Measurements from ENCODE around the gene ARHGEF28. TPM values are rescaled to one million over a fixed set of nuclear protein-coding genes. Genes with fewer than 3 reads are reported as not detected.

The ARHGEF28 gene
- total RNA-seq, 1 donor from 2014 or later: 9.3 TPM

- H3K4me1 Mint-ChIP-seq (ENCODE audit: low read depth): peaks cover 15% of the 10 kb centered on the region
- H3K27me3 Mint-ChIP-seq (ENCODE audit: low read depth): no peaks in the 10 kb centered on the region
- H3K27ac Mint-ChIP-seq (ENCODE audit: unreplicated experiment): no peak overlapping the region
Observed at GRCh38 chr5:73917891-73918290, 291.9 kb downstream of the ARHGEF28 start.

DNA sequence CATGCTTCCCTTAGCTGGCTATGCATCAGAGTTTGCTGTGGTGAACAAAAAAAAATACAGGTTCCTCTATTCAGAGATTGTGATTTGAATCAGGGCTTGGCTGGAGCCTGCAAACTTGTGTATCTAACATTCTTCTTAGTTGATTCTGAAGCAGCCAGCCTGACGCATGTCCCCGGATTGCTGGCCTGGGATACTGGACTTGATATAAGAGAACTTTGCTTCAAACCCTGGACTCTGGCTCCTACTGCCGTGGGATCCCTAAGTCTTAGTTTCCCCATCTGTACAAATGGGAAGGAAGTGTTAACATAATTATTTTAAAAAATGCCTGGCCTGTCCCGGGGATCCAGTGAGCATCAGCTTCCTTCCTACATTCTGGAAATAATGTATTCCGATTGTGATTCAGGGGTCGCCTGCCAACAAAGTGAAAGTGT is 292.8 kb downstream of the ARHGEF28 start:
- TF ChIP-seq, protein P1, sequence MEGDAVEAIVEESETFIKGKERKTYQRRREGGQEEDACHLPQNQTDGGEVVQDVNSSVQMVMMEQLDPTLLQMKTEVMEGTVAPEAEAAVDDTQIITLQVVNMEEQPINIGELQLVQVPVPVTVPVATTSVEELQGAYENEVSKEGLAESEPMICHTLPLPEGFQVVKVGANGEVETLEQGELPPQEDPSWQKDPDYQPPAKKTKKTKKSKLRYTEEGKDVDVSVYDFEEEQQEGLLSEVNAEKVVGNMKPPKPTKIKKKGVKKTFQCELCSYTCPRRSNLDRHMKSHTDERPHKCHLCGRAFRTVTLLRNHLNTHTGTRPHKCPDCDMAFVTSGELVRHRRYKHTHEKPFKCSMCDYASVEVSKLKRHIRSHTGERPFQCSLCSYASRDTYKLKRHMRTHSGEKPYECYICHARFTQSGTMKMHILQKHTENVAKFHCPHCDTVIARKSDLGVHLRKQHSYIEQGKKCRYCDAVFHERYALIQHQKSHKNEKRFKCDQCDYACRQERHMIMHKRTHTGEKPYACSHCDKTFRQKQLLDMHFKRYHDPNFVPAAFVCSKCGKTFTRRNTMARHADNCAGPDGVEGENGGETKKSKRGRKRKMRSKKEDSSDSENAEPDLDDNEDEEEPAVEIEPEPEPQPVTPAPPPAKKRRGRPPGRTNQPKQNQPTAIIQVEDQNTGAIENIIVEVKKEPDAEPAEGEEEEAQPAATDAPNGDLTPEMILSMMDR (IDR thresholded peaks at IDR 0.05): no peak
- no peak for DNase-seq (ENCODE audit: low spot score)
- Mint-ChIP-seq H3K36me3 (ENCODE audit: low read depth) (peaks cover 2% of the 10 kb centered on the region), H3K27ac (ENCODE audit: unreplicated experiment) (no peak overlapping the region), H3K4me1 (ENCODE audit: low read depth) (peaks cover 12% of the 10 kb centered on the region), H3K9me3 (ENCODE audit: low read depth) (no peaks in the 10 kb centered on the region), H3K4me3 (ENCODE audit: unreplicated experiment) (no peak overlapping the region), H3K27me3 (ENCODE audit: low read depth) (no peaks in the 10 kb centered on the region)

More at GRCh38 chr5:73917891-73918290, 291.9 kb downstream of the ARHGEF28 start:
- Mint-ChIP-seq H3K4me3 (ENCODE audit: unreplicated experiment) (no peak overlapping the region), H3K9me3 (ENCODE audit: low read depth) (no peaks in the 10 kb centered on the region), H3K36me3 (ENCODE audit: low read depth) (peaks cover 2% of the 10 kb centered on the region)
- TF ChIP-seq, protein P1 (IDR thresholded peaks at IDR 0.05): no peak
- DNase-seq (ENCODE audit: low spot score): no peak

DNA sequence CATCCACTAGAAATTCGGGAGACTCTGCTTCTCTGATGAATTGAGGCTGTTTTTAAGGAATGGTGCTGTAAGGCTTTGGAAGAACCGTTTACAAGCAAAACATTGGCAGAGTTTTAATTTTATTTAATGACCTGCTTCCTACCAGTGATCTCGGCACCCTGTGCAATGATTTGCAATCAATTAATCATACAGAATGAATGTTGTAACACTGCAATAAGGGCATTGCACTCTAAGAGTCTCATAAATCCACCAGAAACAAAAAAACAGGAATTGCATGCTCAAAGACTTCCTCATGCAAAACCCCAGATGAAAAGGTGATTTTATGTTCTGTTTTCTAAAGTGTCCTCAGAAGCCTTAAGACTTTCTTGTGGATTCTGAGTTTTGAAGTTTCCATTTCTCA is 295.7 kb downstream of the ARHGEF28 start:
- H3K27ac Mint-ChIP-seq (ENCODE audit: unreplicated experiment): no peak overlapping the region
- H3K4me1 Mint-ChIP-seq (ENCODE audit: low read depth): peaks cover 12% of the 10 kb centered on the region
- no peaks in the 10 kb centered on the region for H3K27me3 Mint-ChIP-seq (ENCODE audit: low read depth)
- no peaks in the 10 kb centered on the region for H3K9me3 Mint-ChIP-seq (ENCODE audit: low read depth)
- no peak overlapping the region for H3K4me3 Mint-ChIP-seq (ENCODE audit: unreplicated experiment)
- TF ChIP-seq, protein P1 (IDR thresholded peaks at IDR 0.05): no peak
- H3K36me3 Mint-ChIP-seq (ENCODE audit: low read depth): peaks cover 3% of the 10 kb centered on the region
- no peak for DNase-seq (ENCODE audit: low spot score)

- H3K9me3 Mint-ChIP-seq (ENCODE audit: low read depth): no peaks in the 10 kb centered on the region
- no peak overlapping the region for H3K27ac Mint-ChIP-seq (ENCODE audit: unreplicated experiment)
- H3K36me3 Mint-ChIP-seq (ENCODE audit: low read depth): peaks cover 3% of the 10 kb centered on the region
- H3K4me3 Mint-ChIP-seq (ENCODE audit: unreplicated experiment): no peak overlapping the region
- no peaks in the 10 kb centered on the region for H3K27me3 Mint-ChIP-seq (ENCODE audit: low read depth)
- no peak for DNase-seq (ENCODE audit: low spot score)
- TF ChIP-seq, protein P1 (IDR thresholded peaks at IDR 0.05): no peak
- H3K4me1 Mint-ChIP-seq (ENCODE audit: low read depth): peaks cover 8% of the 10 kb centered on the region
Observed at GRCh38 chr5:73922224-73922623, 296.2 kb downstream of the ARHGEF28 start.

DNA sequence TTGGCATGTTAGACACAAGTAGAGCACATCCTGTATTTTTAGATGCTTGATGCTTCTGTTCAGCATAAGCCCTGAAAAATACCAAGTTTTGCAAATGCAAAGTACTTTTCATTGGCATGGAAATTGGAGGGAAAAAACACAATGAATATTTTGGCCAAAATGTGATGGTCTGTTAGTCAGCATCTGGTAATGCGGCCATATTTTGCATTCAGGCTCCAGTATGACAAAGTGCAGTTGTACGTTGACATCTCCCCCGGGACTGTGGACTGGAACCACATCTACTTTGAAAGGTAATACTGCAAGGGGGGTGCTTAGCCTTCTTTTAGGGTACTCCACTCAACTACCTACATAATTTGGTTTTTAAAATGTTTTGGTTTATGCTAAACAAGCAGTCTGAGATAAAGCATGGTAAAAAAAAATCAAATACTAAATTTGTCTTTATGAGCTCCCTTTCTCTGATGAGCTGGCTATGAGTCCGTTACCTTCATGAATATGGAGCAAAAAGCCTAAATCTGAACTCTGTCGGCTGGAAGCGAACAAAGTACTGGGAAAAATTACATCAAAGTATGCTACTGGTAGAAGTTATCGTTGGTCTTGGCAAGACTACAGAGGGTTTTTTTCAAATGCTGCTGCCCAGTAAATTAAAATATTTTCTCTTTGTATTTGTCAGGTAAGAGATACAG is 297.0 kb downstream of the ARHGEF28 start:
- peaks cover 1% of the 10 kb centered on the region for H3K4me1 Mint-ChIP-seq (ENCODE audit: low read depth)
- peaks cover 3% of the 10 kb centered on the region for H3K36me3 Mint-ChIP-seq (ENCODE audit: low read depth)
- no peak overlapping the region for H3K4me3 Mint-ChIP-seq (ENCODE audit: unreplicated experiment)
- H3K9me3 Mint-ChIP-seq (ENCODE audit: low read depth): no peaks in the 10 kb centered on the region
- H3K27ac Mint-ChIP-seq (ENCODE audit: unreplicated experiment): no peak overlapping the region
- no peaks in the 10 kb centered on the region for H3K27me3 Mint-ChIP-seq (ENCODE audit: low read depth)
- DNase-seq (ENCODE audit: low spot score): no peak
- TF ChIP-seq, protein P1 (IDR thresholded peaks at IDR 0.05): no peak

Data from chondrocyte (in vitro differentiated cells).